Measurements from ENCODE around the gene KRTAP5-10.
"Not testable (repeated sequence)": the region's sequence is repeated elsewhere in the genome, so short reads cannot be mapped to it uniquely, and the experiment has no call there.

KRTAP5-10 gene

GRCh38 chr11:71565263-71565662 lies at the start of gene KRTAP5-10:
TSS of gene KRTAP5-10 (plus strand) at chr11:71565563. CDS start at chr11:71565588, 25 bp downstream.
- H3K4me3 ChIP-seq (replicated peaks; ENCODE audit: low read depth, low read length) = no peak within 1 kb of the TSS
- DNase-seq (ENCODE audit: extremely low read depth, low read depth) = no peak
- TF ChIP-seq CTCF (IDR thresholded peaks at IDR 0.05; ENCODE audit: low read depth, low read length, missing control alignments) = no peak

- DNase-seq (ENCODE audit: extremely low read depth, low read depth) = no peak
- no peak overlapping the region for H3K4me3 ChIP-seq (replicated peaks; ENCODE audit: low read depth, low read length)
- TF ChIP-seq CTCF (IDR thresholded peaks at IDR 0.05; ENCODE audit: low read depth, low read length, missing control alignments) = no peak
Observed at GRCh38 chr11:71518506-71519471, 46.6 kb upstream of the KRTAP5-10 start.

GRCh38 chr11:71519546-71519945 lies 45.8 kb upstream of the KRTAP5-10 start:
- no peak for TF ChIP-seq CTCF (IDR thresholded peaks at IDR 0.05; ENCODE audit: low read depth, low read length, missing control alignments)
- H3K4me3 ChIP-seq (replicated peaks; ENCODE audit: low read depth, low read length) = no peak overlapping the region
- no peak for DNase-seq (ENCODE audit: extremely low read depth, low read depth)

GRCh38 chr11:71525188-71525937 lies 40.0 kb upstream of the KRTAP5-10 start:
- TF ChIP-seq CTCF (IDR thresholded peaks at IDR 0.05; ENCODE audit: low read depth, low read length, missing control alignments) = no peak
- no peak for DNase-seq (ENCODE audit: extremely low read depth, low read depth)
- H3K4me3 ChIP-seq (replicated peaks; ENCODE audit: low read depth, low read length) = no peak overlapping the region

GRCh38 chr11:71525938-71526495 lies 39.3 kb upstream of the KRTAP5-10 start:
- TF ChIP-seq CTCF (IDR thresholded peaks at IDR 0.05; ENCODE audit: low read depth, low read length, missing control alignments) = no peak
- DNase-seq (ENCODE audit: extremely low read depth, low read depth) = no peak

GRCh38 chr11:71526796-71527575 lies 38.4 kb upstream of the KRTAP5-10 start, which contains the start of gene KRTAP5-7:
TSS of gene KRTAP5-7 (plus strand) at chr11:71527267. CDS start at chr11:71527301, 34 bp downstream.
- not testable (repeated sequence) for DNase-seq (ENCODE audit: extremely low read depth, low read depth); H3K4me3 ChIP-seq (replicated peaks; ENCODE audit: low read depth, low read length)

More at GRCh38 chr11:71525938-71526495, 39.3 kb upstream of the KRTAP5-10 start:
- H3K4me3 ChIP-seq (replicated peaks; ENCODE audit: low read depth, low read length) = no peak overlapping the region

Measured in HFF-Myc (cell line).